ENCODE data around the gene HOXA3. TPM values are rescaled to one million over a fixed set of nuclear protein-coding genes. Genes with fewer than 3 reads are reported as not detected.
A peak's percentile ranks its signal among the peaks of the same experiment; 100 is the strongest.

Gene HOXA3
- total RNA-seq, 2 donors from 2014 or later: not detected

- no peak overlapping the region for H3K27ac ChIP-seq (ENCODE audit: low read depth, low read length)
- Mint-ChIP-seq H3K4me1 (no peaks in the 10 kb centered on the region), H3K27me3 (ENCODE audit: insufficient read depth) (peaks cover 99% of the 10 kb centered on the region), H3K9me3 (peaks cover 32% of the 10 kb centered on the region), H3K36me3 (ENCODE audit: low read depth) (peaks cover 2% of the 10 kb centered on the region), H3K27ac (no peak overlapping the region), H3K4me3 (peak overlapping the region; percentile 42)
- no peaks in the 10 kb centered on the region for H3K36me3 ChIP-seq (ENCODE audit: control insufficient read depth, insufficient read depth, low read length)
- peaks cover 100% of the 10 kb centered on the region for H3K27me3 ChIP-seq (ENCODE audit: control insufficient read depth, insufficient read depth, low read length, poor library complexity, severe bottlenecking)
- H3K9ac ChIP-seq (ENCODE audit: extremely low read depth, low read length, poor library complexity, severe bottlenecking): no peak overlapping the region
- H3K4me3 ChIP-seq (ENCODE audit: low read length): no peak overlapping the region
- no peaks in the 10 kb centered on the region for H3K4me1 ChIP-seq (ENCODE audit: control insufficient read depth, insufficient read depth, low read length)
- peaks cover 26% of the 10 kb centered on the region for H3K9me3 ChIP-seq (ENCODE audit: control insufficient read depth, low read length)
- WGBS, 2 experiments (ENCODE audit: insufficient coverage in 1 of 2, insufficient read length in 1 of 2): 0 to 12% methylated on average over 10 to 20 of the region's 27 CpGs
- TF ChIP-seq CTCF (conservative IDR thresholded peaks at IDR 0.05): no peak
- DNase-seq: no peak
These were observed 8.9 kb upstream of the HOXA3 start for GRCh38 chr7:27161214-27161720.

- 9 to 12% methylated on average over 28 to 54 of the region's 54 CpGs for WGBS, 2 experiments (ENCODE audit: insufficient coverage in 1 of 2, insufficient read length in 1 of 2)
- H3K27ac ChIP-seq (ENCODE audit: low read depth, low read length): peak overlapping the region; percentile 36
- peaks cover 2% of the 10 kb centered on the region for H3K36me3 Mint-ChIP-seq (ENCODE audit: low read depth)
- H3K27ac Mint-ChIP-seq: no peak overlapping the region
- no peaks in the 10 kb centered on the region for H3K4me1 ChIP-seq (ENCODE audit: control insufficient read depth, insufficient read depth, low read length)
- H3K4me3 Mint-ChIP-seq: peak overlapping the region; percentile 42
- H3K9me3 Mint-ChIP-seq: peaks cover 32% of the 10 kb centered on the region
- no peaks in the 10 kb centered on the region for H3K36me3 ChIP-seq (ENCODE audit: control insufficient read depth, insufficient read depth, low read length)
- H3K9ac ChIP-seq (ENCODE audit: extremely low read depth, low read length, poor library complexity, severe bottlenecking): no peak overlapping the region
- peaks cover 26% of the 10 kb centered on the region for H3K9me3 ChIP-seq (ENCODE audit: control insufficient read depth, low read length)
- no peaks in the 10 kb centered on the region for H3K4me1 Mint-ChIP-seq
- H3K4me3 ChIP-seq (ENCODE audit: low read length): peak overlapping the region; percentile 74
- H3K27me3 ChIP-seq (ENCODE audit: control insufficient read depth, insufficient read depth, low read length, poor library complexity, severe bottlenecking): peaks cover 100% of the 10 kb centered on the region
- peak; percentile 98 for TF ChIP-seq CTCF (conservative IDR thresholded peaks at IDR 0.05)
- peak; percentile 96 for DNase-seq
- H3K27me3 Mint-ChIP-seq (ENCODE audit: insufficient read depth): peaks cover 99% of the 10 kb centered on the region
These were observed 8.3 kb upstream of the HOXA3 start for GRCh38 chr7:27160546-27161213.

GRCh38 chr7:27160145-27160545, 7.8 kb upstream of the HOXA3 start:
- H3K27ac Mint-ChIP-seq: no peak overlapping the region
- peaks cover 2% of the 10 kb centered on the region for H3K36me3 Mint-ChIP-seq (ENCODE audit: low read depth)
- no peak overlapping the region for H3K4me3 Mint-ChIP-seq
- Histone ChIP-seq H3K4me1 (ENCODE audit: control insufficient read depth, insufficient read depth, low read length) (no peaks in the 10 kb centered on the region), H3K4me3 (ENCODE audit: low read length) (no peak overlapping the region), H3K9ac (ENCODE audit: extremely low read depth, low read length, poor library complexity, severe bottlenecking) (no peak overlapping the region), H3K27me3 (ENCODE audit: control insufficient read depth, insufficient read depth, low read length, poor library complexity, severe bottlenecking) (peaks cover 100% of the 10 kb centered on the region), H3K9me3 (ENCODE audit: control insufficient read depth, low read length) (peaks cover 28% of the 10 kb centered on the region), H3K27ac (ENCODE audit: low read depth, low read length) (peak overlapping the region; percentile 36), H3K36me3 (ENCODE audit: control insufficient read depth, insufficient read depth, low read length) (no peaks in the 10 kb centered on the region)
- WGBS, 2 experiments (ENCODE audit: insufficient coverage in 1 of 2, insufficient read length in 1 of 2): 73 to 74% methylated on average over 18 to 23 of the region's 23 CpGs
- no peaks in the 10 kb centered on the region for H3K4me1 Mint-ChIP-seq
- peak; percentile 46 for DNase-seq
- H3K9me3 Mint-ChIP-seq: peaks cover 36% of the 10 kb centered on the region
- TF ChIP-seq CTCF (conservative IDR thresholded peaks at IDR 0.05): no peak
- peaks cover 99% of the 10 kb centered on the region for H3K27me3 Mint-ChIP-seq (ENCODE audit: insufficient read depth)
